KMS-11 (cell line): Measurements from ENCODE around the gene PRR36.

Source experiments
- H2AFZ ChIP-seq: fragments of 200-600 bp; sonication (generic); 2 replicates; pipeline ENCODE4 v1.6.1; 2016; ENCODE audit warnings: antibody characterized with exemption, mixed run types, low read depth
- H3K27ac ChIP-seq: fragments of 200-600 bp; sonication (generic); 2 replicates; pipeline ENCODE4 v1.6.1; 2016; ENCODE audit warnings: mild to moderate bottlenecking, mixed run types
- H3K27me3 ChIP-seq: fragments of 200-600 bp; sonication (generic); 2 replicates; pipeline ENCODE4 v1.6.1; 2017; ENCODE audit warnings: mild to moderate bottlenecking, low read depth, mixed run types, moderate library complexity; ENCODE audit not compliant: insufficient read depth
- H3K36me3 ChIP-seq: fragments of 200-600 bp; sonication (generic); 2 replicates; pipeline ENCODE4 v1.6.1; 2017; ENCODE audit warnings: mild to moderate bottlenecking, mixed run types; ENCODE audit not compliant: insufficient read depth
- H3K4me1 ChIP-seq: fragments of 200-600 bp; sonication (generic); 2 replicates; pipeline ENCODE4 v1.6.1; 2016; ENCODE audit warnings: mild to moderate bottlenecking, low read depth, mixed run types; ENCODE audit not compliant: poor library complexity, severe bottlenecking
- H3K4me2 ChIP-seq: fragments of 200-600 bp; sonication (generic); 2 replicates; pipeline ENCODE4 v1.7.0; 2016; ENCODE audit warnings: mild to moderate bottlenecking, mixed run types
- H3K4me3 ChIP-seq: fragments of 200-600 bp; sonication (generic); IDR thresholded peaks from 2 replicates; pipeline ENCODE4 v1.6.1; 2017; ENCODE audit warnings: low read depth, low read length, mixed read lengths; ENCODE audit not compliant: insufficient read depth
- H3K79me2 ChIP-seq: fragments of 200-600 bp; sonication (generic); 2 replicates; pipeline ENCODE4 v1.6.1; 2016; ENCODE audit warnings: low read depth, mixed run types; ENCODE audit not compliant: insufficient read depth
- H3K9ac ChIP-seq: fragments of 200-600 bp; sonication (generic); 2 replicates; pipeline ENCODE4 v1.6.1; 2016; ENCODE audit warnings: mild to moderate bottlenecking, mixed run types
- H4K20me1 ChIP-seq: fragments of 200-600 bp; sonication (generic); 2 replicates; pipeline ENCODE4 v1.6.1; 2016; ENCODE audit warnings: mild to moderate bottlenecking, mixed run types; ENCODE audit not compliant: insufficient read depth
- TF ChIP-seq, protein P1 (sequence below): fragments of 200-600 bp; sonication (generic); conservative IDR thresholded peaks from 2 replicates; pipeline ENCODE4 v1.6.1; 2017; ENCODE audit warnings: low read depth, mild to moderate bottlenecking, antibody characterized with exemption, low read length, moderate library complexity, mixed read lengths

PRR36 gene

DNA sequence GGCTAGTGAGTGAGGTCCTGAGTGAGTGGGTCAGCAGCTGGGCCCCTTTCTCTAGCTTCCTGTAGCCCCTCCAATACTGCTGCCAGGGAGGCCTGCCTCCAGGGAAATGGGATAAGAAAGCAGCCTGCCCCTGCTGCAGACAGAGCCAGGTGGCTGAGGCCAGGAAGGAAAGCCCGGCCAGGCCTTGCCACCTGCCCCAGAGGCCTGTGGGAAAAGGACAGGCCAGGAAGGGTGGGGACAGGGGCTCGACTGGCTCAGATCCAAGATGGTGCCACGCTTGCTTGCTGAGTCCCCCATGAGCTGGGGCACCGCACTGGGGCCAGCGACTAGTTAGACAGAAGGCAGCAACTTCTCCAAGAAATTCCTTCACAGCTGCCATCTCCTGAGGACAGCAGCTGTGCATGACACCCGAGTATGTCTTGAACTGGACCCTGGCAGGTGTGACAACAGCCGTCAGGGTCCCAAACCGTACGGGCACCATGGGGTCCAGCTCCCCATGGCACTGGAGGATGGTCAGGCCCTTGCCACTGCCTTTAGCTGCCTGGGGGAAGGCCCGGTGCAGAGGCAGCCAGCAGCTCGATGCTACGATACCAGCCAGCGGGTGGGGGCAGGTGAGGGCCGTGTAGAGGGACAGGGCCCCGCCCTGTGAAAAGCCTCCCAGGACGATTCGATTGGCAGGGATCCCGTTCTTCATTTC is 5.1 kb upstream of the PRR36 start:
- Histone ChIP-seq H3K36me3 (no peaks in the 10 kb centered on the region), H3K27ac (no peak overlapping the region), H2AFZ (no peak overlapping the region), H3K4me2 (no peak overlapping the region), H3K4me1 (no peaks in the 10 kb centered on the region), H3K27me3 (no peaks in the 10 kb centered on the region; the same call in 1 of the 2 replicates), H4K20me1 (no peaks in the 10 kb centered on the region), H3K9ac (no peak overlapping the region), H3K79me2 (no peaks in the 10 kb centered on the region), H3K4me3 (no peak overlapping the region)
- TF ChIP-seq, protein P1, sequence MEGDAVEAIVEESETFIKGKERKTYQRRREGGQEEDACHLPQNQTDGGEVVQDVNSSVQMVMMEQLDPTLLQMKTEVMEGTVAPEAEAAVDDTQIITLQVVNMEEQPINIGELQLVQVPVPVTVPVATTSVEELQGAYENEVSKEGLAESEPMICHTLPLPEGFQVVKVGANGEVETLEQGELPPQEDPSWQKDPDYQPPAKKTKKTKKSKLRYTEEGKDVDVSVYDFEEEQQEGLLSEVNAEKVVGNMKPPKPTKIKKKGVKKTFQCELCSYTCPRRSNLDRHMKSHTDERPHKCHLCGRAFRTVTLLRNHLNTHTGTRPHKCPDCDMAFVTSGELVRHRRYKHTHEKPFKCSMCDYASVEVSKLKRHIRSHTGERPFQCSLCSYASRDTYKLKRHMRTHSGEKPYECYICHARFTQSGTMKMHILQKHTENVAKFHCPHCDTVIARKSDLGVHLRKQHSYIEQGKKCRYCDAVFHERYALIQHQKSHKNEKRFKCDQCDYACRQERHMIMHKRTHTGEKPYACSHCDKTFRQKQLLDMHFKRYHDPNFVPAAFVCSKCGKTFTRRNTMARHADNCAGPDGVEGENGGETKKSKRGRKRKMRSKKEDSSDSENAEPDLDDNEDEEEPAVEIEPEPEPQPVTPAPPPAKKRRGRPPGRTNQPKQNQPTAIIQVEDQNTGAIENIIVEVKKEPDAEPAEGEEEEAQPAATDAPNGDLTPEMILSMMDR, result no peak

DNA sequence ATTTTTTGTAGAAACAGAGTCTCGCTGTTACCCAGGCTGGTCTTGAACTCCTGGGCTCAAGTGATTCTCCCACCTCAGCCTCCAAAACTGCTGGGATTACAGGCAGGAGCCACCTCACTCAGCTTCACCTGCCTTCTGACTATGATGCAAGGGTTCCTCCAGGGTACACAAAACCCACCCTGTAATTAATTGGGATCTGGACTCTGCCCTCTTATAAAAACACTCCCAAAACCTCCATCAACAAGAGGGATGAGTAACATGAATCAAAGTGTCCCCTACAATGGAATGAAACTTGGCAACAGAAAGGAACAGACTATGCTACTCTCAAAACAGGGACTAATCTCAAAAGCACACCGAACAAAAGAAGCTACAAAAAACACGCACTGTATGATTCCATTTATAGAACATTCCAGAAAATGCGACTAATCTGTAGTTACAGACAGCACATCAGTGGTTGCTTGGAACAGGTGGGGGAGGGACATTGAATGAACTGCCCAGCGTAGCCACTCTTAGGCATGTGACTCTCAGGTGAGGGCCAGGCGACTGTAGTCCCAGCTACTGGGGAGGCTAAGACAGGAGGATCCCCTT is 3.2 kb upstream of the PRR36 start:
- no peak overlapping the region for H3K4me3 ChIP-seq
- H3K4me2 ChIP-seq, result no peak overlapping the region

DNA sequence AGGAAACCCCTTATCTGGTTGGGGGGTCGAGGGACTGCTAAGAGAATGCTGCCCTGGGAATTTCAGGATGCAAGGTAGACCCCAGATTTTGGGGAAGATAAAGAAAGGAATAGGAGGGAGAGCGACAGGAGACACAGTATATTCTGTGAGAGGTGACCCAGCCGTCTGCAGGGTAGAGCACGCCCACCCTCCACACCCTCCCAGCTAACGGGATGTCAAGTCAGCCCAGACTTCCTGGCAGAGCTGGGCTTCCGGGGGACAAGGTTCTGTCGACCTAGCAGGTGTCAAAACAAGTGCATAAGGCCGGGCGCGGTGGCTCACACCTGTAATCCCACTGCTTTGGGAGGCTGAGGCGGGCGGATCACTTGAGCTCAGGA is 695 bp upstream of the PRR36 start:
- Histone ChIP-seq H3K9ac (no peak overlapping the region), H3K79me2 (no peaks in the 10 kb centered on the region), H3K36me3 (no peaks in the 10 kb centered on the region), H2AFZ (no peak overlapping the region), H3K4me1 (peaks cover 22% of the 10 kb centered on the region), H4K20me1 (no peaks in the 10 kb centered on the region), H3K4me2 (no peak overlapping the region), H3K27ac (no peak overlapping the region), H3K27me3 (no peaks in the 10 kb centered on the region; the same call in 1 of the 2 replicates), H3K4me3 (no peak overlapping the region)
- TF ChIP-seq, protein P1, result no peak

More for the DNA sequence above, 3.2 kb upstream of the PRR36 start:
- no peaks in the 10 kb centered on the region for H3K79me2 ChIP-seq
- no peaks in the 10 kb centered on the region for H4K20me1 ChIP-seq
- no peak overlapping the region for H2AFZ ChIP-seq
- H3K27ac ChIP-seq, result no peak overlapping the region
- H3K9ac ChIP-seq, result no peak overlapping the region
- no peaks in the 10 kb centered on the region; the same call in 1 of the 2 replicates for H3K27me3 ChIP-seq
- TF ChIP-seq, protein P1, result no peak
- H3K36me3 ChIP-seq, result no peaks in the 10 kb centered on the region
- H3K4me1 ChIP-seq, result peaks cover 8% of the 10 kb centered on the region

DNA sequence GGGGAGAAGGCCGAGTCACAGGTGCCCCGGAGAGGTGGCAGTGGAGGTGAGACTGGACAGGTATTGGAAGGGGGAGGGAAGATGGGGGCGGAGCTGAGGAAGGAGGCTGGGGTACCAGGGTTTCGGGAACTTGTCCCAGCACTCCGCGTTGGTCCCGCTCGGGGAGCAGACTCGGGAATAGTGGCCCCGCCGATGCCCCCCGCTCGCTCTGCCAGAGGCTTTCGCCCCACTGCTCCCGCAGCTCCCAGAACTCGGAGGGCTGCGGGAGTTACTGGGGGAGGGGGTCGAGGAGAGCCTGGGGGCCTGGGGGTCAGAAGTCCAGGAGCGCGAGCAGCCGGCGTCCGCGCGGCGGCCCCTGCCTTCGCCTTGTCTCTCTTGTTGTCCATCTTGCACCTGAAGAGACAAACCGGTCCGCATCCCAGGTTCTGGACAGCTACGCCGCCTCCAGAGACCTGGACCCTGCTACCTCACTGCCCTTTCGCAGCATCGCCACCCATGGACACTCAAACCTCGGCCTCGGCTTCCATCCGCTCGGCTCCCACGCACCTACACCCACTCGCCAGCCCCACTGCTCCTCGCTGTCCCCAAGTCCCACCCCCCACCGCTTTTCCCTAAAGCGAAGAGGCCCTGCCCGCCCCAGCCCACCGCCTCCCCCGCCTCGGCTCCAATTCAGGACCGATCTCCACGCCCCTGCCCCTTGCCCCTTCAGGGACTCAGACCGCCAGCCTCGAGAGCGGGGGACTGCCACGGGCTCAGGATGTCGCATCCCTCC is 700 bp downstream of the PRR36 start:
- Histone ChIP-seq H3K27ac (no peak overlapping the region), H3K36me3 (no peaks in the 10 kb centered on the region), H3K4me1 (peaks cover 22% of the 10 kb centered on the region), H3K9ac (no peak overlapping the region), H3K4me2 (no peak overlapping the region), H3K4me3 (no peak overlapping the region), H4K20me1 (no peaks in the 10 kb centered on the region), H2AFZ (no peak overlapping the region), H3K79me2 (no peaks in the 10 kb centered on the region), H3K27me3 (no peaks in the 10 kb centered on the region; the same call in 1 of the 2 replicates)
- TF ChIP-seq, protein P1, result no peak
